Stimulated activated CD8-positive, alpha-beta memory T cell treated with anti-CD3 and anti-CD28 coated beads, Interleukin-12 subunit alpha, Interleukin-12 subunit beta, amount 100 ng/mL, for 1 hour (primary cell): ENCODE data around the gene HLCS.

ENCODE experiments used
- DNase-seq: peaks from one replicate; pipeline ENCODE4 v3.0.0-alpha.2; 2020; ENCODE audit warnings: low read depth

Gene HLCS

DNA sequence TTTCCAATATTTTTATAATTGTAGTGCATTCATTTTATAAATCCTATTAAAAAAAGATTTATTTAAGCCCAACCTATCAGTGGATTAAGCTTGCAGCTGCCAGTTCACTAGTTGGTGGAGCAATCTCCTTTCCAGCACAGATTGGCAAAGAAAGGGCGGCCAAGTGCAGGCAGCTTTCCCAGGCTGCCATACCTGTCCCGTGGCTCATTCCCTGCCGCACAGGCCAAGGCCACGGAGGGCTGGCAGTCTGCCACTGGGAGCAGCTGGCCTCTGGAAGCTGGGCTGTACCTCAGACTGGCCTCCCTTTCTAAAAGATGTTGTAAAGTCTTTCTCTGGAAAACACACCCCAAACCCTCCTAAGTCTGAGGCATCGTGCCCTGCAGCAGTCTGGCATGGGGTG is 193.4 kb downstream of the HLCS start:
- DNase-seq: no peak

DNA sequence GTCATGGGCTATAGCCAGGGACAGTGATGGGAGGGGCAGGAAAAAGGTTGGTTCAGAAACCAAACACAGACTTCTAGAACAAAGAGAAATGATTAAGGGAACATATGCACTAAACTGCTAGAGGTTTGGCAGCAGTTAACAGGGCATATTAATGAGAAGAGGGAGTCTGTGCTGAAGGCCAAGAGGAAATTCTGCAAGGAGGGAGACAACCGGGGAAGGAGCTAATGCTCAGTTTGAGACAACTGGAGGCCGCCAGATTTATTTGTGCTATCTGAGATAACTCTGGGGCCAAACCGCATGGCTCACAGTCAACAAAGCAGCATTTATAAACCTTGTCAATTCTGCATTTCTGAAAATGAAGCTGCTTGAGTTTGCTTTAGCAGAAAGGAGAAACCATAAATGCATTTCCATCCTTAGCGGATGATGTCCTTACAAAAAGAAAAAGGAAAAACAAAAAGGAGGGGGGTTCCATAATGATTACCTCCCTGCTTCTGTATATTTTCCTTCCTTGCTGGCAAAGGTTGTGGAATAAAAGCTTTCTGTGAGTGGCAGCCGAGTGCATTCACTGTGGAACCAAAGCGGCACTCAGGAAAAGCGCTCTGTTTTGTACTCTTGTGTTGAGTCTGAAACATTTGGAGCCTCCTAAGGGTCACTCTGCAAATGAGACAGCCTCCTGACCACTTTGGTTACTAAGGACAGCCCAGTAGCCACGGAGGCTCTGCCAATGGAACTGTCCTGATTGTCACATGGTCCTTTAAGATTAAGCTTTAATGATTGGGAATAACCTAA is 197.2 kb downstream of the HLCS start:
- no peak for DNase-seq

- no peak for DNase-seq
Observed at GRCh38 chr21:36768496-36768895, 198.0 kb downstream of the HLCS start.

- DNase-seq: no peak
Observed at GRCh38 chr21:36767096-36767495, 199.4 kb downstream of the HLCS start.

GRCh38 chr21:36766511-36766910 is 200.0 kb downstream of the HLCS start:
- DNase-seq: no peak

- no peak for DNase-seq
Observed at GRCh38 chr21:36765229-36765628, 201.2 kb downstream of the HLCS start.

DNA sequence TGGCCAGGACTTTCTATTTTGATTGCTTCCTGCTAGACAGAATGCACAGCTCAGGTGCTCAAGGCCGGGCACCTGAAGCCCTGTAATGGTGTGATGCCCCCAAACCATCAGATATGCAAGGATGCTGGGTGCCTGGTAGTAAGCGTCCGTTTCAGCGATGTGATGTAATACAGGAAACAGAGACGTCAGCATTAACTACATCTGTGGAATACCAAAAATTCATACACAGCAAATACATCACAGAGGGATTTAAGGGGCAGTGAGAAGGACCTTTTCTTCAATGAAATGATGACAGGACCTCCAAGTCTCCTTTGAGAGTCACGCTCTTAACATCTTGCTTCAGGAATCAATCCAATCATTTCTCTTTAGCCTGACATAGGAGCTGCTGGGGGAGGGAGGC is 203.2 kb downstream of the HLCS start:
- no peak for DNase-seq

DNA sequence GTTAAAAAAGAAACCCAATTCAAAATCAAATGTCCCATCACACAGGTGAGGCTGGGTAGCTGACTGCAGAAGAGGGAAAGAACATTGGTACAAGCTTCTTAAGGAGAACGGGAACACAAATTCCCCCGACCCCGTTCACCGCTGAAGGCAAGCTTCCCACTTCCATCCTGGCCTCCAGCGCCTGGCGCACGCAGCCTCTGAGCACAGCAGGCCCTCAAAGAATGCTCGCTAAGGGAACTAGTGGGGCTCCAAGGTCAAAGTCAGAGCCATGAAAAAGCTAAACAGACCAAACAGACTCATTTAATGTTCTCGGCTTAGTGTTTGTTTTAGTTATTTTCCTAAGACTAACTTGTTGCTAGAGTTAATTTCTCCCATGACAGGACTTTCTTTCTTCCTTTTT is 203.8 kb downstream of the HLCS start:
- DNase-seq: no peak

DNA sequence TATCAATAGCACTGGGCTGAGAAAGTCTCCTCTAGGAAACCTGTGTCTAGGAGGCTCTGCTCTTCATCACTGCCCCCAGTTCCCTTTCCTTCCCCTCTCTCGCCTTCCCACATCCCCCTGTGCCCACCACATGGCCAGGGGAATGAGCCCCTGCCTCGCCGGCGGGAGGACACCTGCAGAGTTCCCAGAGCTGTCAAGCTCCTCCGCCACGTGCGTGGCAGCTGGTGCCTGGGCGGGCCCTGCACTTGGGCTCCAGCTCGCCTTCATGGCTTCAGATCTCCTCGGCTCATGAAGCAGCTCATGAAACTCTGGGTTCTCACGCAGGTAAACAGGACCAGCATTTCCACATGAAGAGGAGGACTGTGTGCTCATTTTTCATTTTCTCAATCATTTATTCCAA is 204.8 kb downstream of the HLCS start:
- no peak for DNase-seq

- DNase-seq: no peak
Observed at GRCh38 chr21:36759348-36760083, 207.0 kb downstream of the HLCS start.

DNA sequence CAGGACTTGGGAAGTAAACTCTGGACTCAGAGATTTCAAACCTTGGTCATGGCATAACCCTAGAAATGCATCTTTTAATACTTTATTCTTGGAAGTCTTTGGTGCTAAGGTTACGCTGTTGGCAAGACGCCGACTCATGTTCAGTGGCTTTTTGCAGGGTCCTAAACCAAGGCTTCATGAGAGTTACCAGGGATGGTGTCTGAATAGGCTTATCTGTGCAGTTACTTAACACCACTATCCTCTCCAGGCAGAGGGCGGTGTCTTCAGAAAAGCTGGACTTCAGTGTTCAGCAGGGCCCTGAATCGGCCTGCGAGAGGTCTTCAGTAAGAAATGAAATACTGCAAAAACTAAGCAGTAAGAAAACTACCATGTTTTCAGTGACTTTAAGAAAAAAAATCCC is 209.3 kb downstream of the HLCS start:
- no peak for DNase-seq

DNA sequence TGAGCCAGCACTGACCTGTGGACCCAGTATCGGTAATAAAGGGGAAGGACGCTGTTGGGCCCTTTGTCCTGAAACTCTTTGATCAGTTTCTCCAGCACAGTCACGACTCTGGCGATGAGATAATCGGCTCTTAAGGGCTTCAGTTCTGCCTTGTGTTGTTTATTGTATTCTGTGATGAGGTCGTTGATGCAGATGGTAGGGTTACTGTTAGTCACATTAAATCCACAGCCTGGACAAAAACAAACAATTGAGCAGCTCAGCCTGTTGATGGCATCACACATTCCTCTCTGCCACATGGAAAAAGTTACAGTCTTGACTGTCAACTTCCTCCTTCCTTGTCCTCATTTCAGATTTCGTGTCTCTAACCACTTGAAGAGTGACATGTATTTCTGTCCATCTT is 209.9 kb downstream of the HLCS start:
- no peak for DNase-seq

DNA sequence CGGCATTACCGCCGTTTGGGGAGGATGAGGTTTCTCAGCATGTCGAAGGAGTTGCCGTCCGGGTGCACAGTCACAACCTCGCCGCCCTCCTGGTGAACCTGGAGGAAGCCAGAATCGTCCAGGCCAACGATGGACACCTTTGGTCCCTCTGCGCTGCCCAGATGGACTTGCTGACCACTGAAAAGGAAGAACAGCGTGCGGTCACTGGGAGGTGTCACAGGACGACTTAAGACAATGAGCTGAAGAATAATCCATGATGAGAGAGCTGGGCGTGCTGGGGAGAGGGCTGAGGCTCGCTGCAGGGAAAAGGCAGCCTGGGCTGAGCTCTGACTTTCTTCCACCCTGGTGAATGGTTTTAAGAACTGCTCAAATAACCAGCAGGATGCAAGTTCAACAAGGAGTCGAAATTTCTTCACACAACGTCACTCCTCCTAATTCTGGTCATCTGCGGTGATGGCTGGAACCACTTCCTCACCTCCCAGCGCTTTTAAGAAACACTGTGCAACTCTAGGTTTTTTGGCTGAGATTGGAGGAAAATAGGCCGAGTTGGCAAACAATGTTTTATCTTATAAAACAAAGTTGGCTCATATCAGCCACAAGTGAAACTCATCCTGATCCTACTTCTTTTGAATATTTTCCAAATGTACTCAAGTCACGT is 212.1 kb downstream of the HLCS start:
- no peak for DNase-seq

DNA sequence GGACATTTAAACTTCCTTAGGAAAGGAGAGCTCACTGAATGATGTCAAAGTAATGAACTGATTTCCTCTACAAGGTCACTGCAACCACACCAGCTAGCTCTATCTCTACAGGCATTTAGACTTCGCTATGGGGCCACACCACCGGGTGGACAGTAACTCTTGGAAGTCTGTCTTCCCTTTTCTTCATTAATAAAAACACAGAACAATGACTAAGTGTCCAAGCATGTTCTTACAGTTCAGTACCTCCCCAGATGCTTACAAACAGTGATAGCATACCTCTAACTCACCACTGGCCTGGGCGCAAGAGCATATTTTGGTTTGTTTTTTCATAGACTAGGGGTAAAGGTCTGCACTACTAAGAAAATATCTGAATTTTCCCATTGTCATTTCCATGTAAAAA is 212.9 kb downstream of the HLCS start:
- DNase-seq: no peak

- DNase-seq: no peak
Observed at GRCh38 chr21:36751383-36751782, 215.1 kb downstream of the HLCS start.

DNA sequence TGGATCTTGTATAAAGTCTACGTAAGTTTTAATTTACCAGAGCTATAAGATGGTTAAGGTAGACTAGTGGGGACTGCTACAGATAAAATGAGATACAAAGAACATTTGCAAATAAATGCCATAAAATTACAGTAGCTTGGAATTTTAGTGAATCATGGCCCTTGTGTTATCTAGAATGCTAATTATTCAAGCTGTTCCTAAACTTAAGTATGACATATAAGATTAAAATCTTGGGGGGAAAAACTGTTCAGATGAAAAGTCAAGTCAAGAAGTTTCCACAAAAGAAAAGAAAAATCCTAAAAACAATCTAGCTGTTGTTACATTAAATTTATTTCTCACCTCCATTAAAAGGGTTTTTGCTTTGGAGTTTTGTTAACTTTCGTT is 215.9 kb downstream of the HLCS start:
- DNase-seq: no peak

- DNase-seq: no peak
Observed at GRCh38 chr21:36749935-36750575, 216.4 kb downstream of the HLCS start.

DNA sequence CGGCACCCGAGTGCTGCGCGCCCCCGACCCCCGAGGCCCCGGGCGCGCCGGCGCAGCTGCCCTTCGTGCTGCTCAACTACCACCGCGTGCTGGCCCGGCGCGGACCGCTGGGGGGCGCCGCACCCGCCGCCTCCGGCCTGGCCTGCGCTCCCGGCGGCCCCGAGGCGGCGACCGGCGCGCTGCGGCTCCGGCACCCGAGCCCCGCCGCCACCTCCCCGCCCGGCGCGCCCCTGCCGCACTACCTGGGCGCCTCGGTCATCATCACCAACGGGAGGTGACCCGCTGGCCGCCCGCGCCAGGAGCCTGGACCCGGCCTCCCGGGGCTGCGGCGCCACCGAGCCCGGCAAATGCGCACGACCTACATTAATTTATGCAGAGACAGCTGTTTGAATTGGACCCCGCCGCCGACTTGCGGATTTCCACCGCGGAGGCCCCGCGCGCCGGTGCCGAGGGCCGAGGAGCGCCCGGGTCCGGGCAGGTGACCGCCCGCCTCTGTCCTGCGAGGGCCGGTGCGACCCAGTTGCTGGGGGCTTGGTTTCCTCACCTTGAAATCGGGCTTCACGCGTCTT is 218.6 kb downstream of the HLCS start:
- DNase-seq: no peak

DNA sequence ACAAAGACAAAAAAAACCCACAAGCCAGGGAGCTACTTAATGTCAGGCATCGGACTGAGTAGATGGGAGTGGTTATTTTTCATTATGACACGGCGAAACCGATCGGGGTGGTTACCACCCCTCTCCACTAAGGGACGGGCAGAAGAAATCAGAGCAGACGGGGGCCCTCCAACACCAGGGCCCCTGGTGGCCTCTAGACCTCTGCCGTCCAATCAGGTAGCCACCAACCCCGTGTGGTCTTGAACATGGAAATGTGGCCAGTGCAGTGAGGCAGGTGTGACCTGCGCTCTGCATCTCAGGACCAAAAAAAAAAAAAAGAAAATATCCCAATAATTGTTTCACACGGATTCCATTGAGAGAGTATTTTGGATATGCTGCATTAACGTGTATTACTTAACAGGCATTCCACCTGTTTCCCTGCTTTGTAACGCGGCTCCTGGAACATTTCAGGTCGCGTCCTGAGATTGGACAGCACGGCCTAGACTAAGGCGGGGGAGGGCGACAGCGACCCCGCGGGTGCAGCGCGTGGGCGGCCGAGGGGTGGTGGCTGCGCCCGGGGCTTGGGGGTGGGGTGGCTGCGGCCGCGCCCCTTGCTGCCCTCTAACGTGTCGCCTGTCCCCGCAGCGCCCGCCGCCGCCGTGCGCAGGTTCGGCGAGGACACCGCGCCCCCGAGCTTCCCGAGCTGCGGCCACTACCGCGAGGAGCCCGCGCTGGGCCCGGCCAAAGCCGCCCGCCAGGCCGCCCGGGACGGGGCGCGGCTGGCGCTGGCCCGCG is 219.2 kb downstream of the HLCS start:
- no peak for DNase-seq

DNA sequence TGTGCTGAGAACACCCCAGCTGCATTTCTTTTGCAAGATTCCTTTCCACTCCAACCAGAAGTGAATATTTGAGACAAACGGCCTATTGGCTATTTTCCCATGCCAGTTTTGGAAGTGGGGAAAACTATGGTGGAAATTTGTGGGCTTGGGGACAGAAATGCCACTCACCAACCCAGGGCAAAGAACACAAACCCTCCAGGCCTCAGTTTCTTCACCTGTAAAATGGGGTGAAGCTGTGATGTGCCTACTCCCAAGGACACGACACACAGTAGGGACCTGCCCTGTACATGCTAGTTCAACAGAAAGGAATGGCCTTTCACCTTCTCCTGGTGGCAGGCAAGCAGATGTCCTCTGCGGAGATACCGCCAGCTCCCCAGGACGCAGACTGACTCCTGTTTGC is 221.0 kb downstream of the HLCS start:
- no peak for DNase-seq

DNA sequence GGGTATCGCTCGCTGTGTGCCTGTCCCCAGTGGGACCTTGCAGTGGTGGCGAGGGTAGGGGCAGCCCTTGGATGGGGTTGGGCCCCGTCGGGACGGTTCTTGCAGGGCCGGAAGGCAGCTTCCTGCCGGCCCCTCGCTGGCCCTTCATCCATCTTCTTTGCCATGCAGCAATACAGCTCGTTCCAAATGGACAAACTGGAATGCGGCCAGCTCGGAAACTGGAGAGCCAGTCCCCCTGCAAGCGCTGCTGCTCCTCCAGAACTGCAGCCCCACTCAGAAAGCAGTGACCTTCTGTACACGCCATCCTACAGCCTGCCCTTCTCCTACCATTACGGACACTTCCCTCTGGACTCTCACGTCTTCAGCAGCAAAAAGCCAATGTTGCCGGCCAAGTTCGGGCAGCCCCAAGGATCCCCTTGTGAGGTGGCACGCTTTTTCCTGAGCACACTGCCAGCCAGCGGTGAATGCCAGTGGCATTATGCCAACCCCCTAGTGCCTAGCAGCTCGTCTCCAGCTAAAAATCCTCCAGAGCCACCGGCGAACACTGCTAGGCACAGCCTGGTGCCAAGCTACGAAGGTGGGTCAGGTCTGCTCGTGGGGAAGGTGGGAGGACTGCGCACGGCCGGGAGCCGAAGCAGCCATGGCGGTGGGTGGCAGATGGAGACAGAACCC is 221.8 kb downstream of the HLCS start:
- DNase-seq: no peak
